HG03469 (cell line): ENCODE measurements around the gene SNRPF.

Experiments used
- ATAC-seq: cut with Tn5 transposase; IDR thresholded peaks from one replicate; pipeline ENCODE4 v1.9.1; 2021; ENCODE audit warnings: mild to moderate bottlenecking, moderate library complexity, moderate number of reproducible peaks; ENCODE audit not compliant: unreplicated experiment

SNRPF gene

DNA sequence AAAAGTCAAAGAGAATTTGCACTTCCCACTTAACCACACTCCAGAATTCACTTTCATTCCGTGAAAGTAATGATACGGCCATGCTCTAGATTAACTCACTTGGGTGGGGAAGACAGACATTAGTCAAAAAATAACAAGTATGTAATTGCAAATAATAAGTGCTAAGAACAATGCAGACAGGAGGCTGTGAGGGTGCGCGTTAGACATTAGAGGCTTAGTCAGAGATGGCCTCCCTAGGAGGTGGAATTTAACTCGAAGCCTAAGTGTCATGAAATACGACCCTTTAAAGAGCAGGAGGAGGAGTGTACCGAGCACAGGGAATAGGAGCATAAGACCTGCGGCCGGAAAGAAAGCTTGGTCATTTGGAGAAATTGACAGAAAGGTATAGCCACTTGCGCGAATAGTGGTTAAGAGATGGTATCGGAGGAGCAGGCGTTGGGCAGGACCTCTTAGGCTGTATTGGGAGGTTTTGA lies 628 bp downstream of the SNRPF start:
- ATAC-seq: no peak

- no peak for ATAC-seq
Measured at GRCh38 chr12:95859947-95860850, 1.4 kb downstream of the SNRPF start.

- no peak for ATAC-seq
Measured at GRCh38 chr12:95862038-95862437, 3.3 kb downstream of the SNRPF start.

- no peak for ATAC-seq
Measured at GRCh38 chr12:95863337-95863736, 4.6 kb downstream of the SNRPF start.

- no peak for ATAC-seq
Measured at GRCh38 chr12:95870897-95871296, 12.1 kb downstream of the SNRPF start.

GRCh38 chr12:95874452-95874851 lies 15.7 kb downstream of the SNRPF start:
- ATAC-seq: no peak

DNA sequence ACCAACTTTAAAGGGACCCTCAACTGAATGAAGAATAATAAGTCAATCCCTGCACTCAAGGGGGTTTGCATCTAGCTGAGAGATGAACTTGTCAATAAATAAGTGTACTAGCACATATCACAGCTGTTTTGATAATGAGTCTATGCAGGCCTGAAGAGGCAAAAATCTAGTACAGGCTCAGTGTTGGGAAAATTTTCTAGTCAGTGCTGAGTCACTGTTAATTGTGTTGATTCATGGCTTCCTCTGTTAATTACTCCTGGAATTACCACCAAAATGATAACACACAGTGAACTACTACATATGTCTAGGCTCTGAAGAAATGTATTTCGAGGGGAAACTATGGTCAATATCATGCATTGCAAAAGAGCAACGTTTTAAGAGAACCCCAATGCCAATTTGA lies 18.9 kb downstream of the SNRPF start:
- ATAC-seq: no peak

DNA sequence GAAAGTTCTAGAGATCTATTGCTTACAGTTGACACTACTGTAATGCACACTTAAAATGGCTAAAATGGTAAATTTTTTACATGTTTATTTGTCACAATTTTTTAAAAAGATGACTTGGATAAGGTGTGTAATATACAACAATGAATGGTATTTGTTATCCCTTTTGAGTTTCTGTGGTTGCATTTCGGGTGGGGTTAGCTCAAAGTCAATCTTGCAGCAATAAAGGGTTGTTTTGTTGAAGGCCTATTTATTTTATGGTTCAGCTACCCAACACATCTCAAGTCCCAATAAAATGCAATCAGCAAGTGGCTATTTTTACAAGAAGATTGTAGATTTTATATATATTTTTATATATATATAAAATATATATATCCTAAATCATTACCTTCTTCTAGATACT lies 22.1 kb downstream of the SNRPF start:
- no peak for ATAC-seq

- ATAC-seq: no peak
Measured at GRCh38 chr12:95881331-95881955, 22.7 kb downstream of the SNRPF start.

DNA sequence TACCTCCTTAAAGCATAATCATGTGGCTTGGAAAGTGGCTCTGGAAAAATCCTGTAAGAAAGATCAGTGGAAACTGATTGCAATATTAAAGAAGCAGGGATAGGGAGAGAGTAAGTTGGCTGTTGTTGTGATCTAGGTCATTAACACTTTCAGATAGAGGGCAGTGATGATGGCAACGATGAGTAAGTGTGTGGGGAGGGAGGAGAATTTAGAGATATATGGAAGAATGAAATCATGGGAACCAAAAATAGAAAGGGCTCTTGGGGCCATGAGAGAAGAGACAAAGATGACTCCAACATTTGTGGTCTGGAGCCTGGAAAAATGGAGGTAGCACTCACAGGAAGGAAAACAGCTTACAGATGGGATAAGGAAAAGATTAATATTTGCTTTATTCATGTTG lies 23.3 kb downstream of the SNRPF start:
- ATAC-seq: no peak

GRCh38 chr12:95882873-95883272 lies 24.1 kb downstream of the SNRPF start:
- ATAC-seq: no peak

- no peak for ATAC-seq
Measured at GRCh38 chr12:95884998-95885397, 26.2 kb downstream of the SNRPF start.

DNA sequence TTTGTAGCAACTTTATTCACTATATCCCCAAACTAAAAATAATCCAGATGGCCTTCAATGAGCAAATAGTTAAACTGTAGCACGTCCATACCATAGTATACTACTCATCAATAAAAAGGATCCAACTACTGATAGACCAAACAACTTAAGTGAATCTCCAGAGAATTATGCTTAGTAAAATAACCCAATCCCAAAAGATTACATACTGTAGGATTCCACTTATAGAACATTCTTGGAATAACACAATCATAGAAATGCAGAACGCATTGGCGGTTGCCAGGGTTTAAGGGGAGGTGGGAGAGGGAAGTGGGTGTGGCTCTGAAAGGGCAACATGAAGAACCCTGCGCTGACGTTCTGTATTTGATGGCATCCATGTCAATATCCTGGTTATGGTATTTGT lies 28.6 kb downstream of the SNRPF start:
- no peak for ATAC-seq

DNA sequence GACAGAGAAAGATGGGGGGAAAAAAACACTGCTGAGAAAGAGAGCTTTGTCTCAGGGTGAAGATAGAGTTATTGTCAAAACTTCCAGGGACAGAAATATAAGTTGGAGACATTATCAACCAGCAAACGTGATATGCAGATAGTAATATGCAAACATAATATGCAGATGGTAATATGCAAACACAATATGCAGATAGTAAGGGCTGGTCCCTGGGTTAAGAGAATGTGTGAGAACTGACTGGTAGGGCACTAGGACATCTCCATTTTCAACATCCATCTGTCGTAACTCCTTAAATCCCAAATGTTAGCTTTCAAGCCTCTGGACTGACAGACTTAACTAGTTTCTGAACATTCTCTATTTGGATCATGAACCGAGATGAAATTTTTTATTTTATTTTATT lies 32.2 kb downstream of the SNRPF start:
- ATAC-seq: no peak

GRCh38 chr12:95896846-95897245 lies 38.1 kb downstream of the SNRPF start:
- ATAC-seq: no peak

GRCh38 chr12:95898081-95898480 lies 39.3 kb downstream of the SNRPF start:
- no peak for ATAC-seq

DNA sequence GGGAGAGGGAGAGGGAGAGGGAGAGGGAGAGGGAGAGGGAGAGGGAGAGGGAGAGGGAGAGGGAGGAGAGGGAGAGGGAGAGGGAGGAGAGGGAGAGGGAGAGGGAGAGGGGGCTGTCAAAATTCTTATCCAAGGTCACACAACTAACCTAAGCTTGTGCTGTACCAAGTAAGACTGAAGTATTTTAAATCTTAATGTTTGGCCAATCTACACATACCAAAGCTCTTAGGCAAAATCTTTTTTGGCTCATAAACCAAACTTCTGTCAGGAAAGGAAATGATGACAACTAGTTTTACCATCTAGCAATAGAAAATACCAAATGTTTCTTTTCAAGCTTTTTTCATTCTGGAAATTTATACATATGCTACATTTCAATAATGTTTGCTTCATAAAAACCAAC lies 49.8 kb downstream of the SNRPF start:
- no peak for ATAC-seq

DNA sequence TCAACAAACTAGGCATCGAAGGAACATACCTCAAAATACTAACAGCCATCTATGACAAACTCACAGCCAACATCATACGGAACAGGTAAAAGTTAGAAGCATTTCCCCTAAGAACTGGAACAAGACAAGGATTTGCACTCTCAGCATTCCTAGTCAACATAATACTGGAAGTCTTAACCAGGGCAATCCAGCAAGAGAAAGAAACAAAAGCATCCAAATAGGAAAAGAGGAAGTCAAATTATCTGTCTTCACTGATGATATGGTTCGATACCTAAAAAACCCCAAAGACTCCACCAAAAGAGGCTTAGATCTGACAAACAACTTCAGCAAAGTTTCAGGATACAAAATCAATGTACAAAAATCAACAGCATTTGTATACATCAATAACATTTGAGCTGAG lies 51.1 kb downstream of the SNRPF start:
- ATAC-seq: no peak
